ENCODE data around the gene LAMC2. TPM values are rescaled to one million over a fixed set of nuclear protein-coding genes. Genes with fewer than 3 reads are reported as not detected.

LAMC2 gene
- total and polyA plus RNA-seq, 9 of the 15 experiments (the other 6 are each of a cell fraction or from before 2014, with no cell fraction given): 0.02 to 0.03 TPM; not detected in 7

- no peak for TF ChIP-seq TFAM (CRISPR knock-in tag; conservative IDR thresholded peaks at IDR 0.05)
- TF ChIP-seq PPARD (CRISPR knock-in tag; IDR thresholded peaks at IDR 0.05): no peak
- TF ChIP-seq HDAC2 (IDR thresholded peaks at IDR 0.05): no peak
- TF ChIP-seq NRF1 (conservative IDR thresholded peaks at IDR 0.05 in 1 of 2, IDR thresholded peaks at IDR 0.05 in 1 of 2): no peak
Measured at GRCh38 chr1:183161391-183161790, 24.7 kb upstream of the LAMC2 start (continued).

GRCh38 chr1:183163316-183163715 lies 22.7 kb upstream of the LAMC2 start:
- POLR2A ChIA-PET: interaction anchor here (1.1 kb wide), 1 partner anchor 11 kb away, joined by 3 read pairs; no protein-coding TSS in a partner anchor
- FAIRE-seq: no peak
- Histone ChIP-seq H3K27ac (ENCODE audit: extremely low read depth, low read depth, low read length) (no peak overlapping the region), H3K36me3 (ENCODE audit: control insufficient read depth, insufficient read depth, low read length) (no peaks in the 10 kb centered on the region), H3K79me2 (ENCODE audit: control insufficient read depth, insufficient read depth, low read length) (no peaks in the 10 kb centered on the region), H3K4me2 (ENCODE audit: insufficient read depth, low read length) (no peak overlapping the region), H3K9me1 (ENCODE audit: control insufficient read depth, insufficient read depth, low read length) (no peaks in the 10 kb centered on the region), H3K4me1 (replicated peaks in 1 of 2; ENCODE audit: control insufficient read depth in 2 of 2, insufficient read depth in 2 of 2, low read length in 2 of 2) (peaks cover 0 to 7% of the 10 kb centered on the region in 2 experiments; a peak in 2 of 5 replicates), H3K27me3 (ENCODE audit: control insufficient read depth in 2 of 2, insufficient read depth in 2 of 2, low read length in 2 of 2) (peaks cover 3 to 11% of the 10 kb centered on the region in 2 experiments; a peak in 4 of 5 replicates), H4K20me1 (replicated peaks; ENCODE audit: control insufficient read depth, insufficient read depth, low read length) (no peaks in the 10 kb centered on the region), H2AFZ (ENCODE audit: low read depth, low read length) (no peak overlapping the region), H3K9ac (ENCODE audit: insufficient read depth in 1 of 2, low read depth in 2 of 2, low read length in 2 of 2) (no peak overlapping the region), H3K9me3 (replicated peaks; ENCODE audit: control insufficient read depth, insufficient read depth, low read depth, low read length) (no peaks in the 10 kb centered on the region), H3K4me3 (no peak overlapping the region)
- no peak for ATAC-seq
- no peak for TF ChIP-seq E2F8 (IDR thresholded peaks at IDR 0.05; ENCODE audit: low read depth, partially characterized antibody)
- TF ChIP-seq FOSL1 (tag; conservative IDR thresholded peaks at IDR 0.05): 0 out of 2 replicates have a peak, but pooled peaks have one; percentile 28
- no peak for TF ChIP-seq JUND (IDR thresholded peaks at IDR 0.05; ENCODE audit: borderline replicate concordance, low read depth, low read length)
- TF ChIP-seq JUND (tag; IDR thresholded peaks at IDR 0.05; ENCODE audit: borderline replicate concordance, low read depth, low read length): no peak
- no peak for TF ChIP-seq MCM3 (IDR thresholded peaks at IDR 0.05)
- TF ChIP-seq E2F1 (CRISPR knock-in tag; IDR thresholded peaks at IDR 0.05): no peak
- no peak for TF ChIP-seq TRIM25 (IDR thresholded peaks at IDR 0.05; ENCODE audit: borderline replicate concordance)
- no peak for TF ChIP-seq ESRRA (IDR thresholded peaks at IDR 0.05; ENCODE audit: borderline replicate concordance, low read depth)
- TF ChIP-seq KHSRP (IDR thresholded peaks at IDR 0.05): no peak
- CTCF ChIA-PET (ENCODE audit: low intra/inter-chr PET ratio): no interaction called here
- no peak for DNase-seq (ENCODE audit: extremely low read depth in 1 of 4, low spot score in 3 of 4)
- in situ Hi-C loops (cut with MboI): no loop called here
- BruUV-seq (replicated peaks): no TSS peak
- 4% methylated on average over 3 of the region's 3 CpGs for WGBS (ENCODE audit: insufficient coverage, low coverage, missing lambda C conversion rate)
- intact Hi-C loops (cut with micrococcal nuclease): no loop called here
